ENCODE results near the gene SUPT4H1. TPM values are rescaled to one million over a fixed set of nuclear protein-coding genes. Genes with fewer than 3 reads are reported as not detected.
A peak's percentile ranks its signal among the peaks of the same experiment; 100 is the strongest.

SUPT4H1 gene
- polyA plus RNA-seq, 3 donors, result 120 to 143 (median 142) TPM

GRCh38 chr17:58385359-58385899 is 33.4 kb upstream of the SUPT4H1 start:
- no peak for DNase-seq (ENCODE audit: extremely low read depth in 1 of 11, low read depth in 9 of 11, low spot score in 4 of 11)

- no peak for DNase-seq (ENCODE audit: extremely low read depth in 1 of 11, low read depth in 9 of 11, low spot score in 4 of 11)
These were observed 32.9 kb upstream of the SUPT4H1 start for GRCh38 chr17:58384897-58385296.

- DNase-seq (ENCODE audit: extremely low read depth in 1 of 11, low read depth in 9 of 11, low spot score in 4 of 11), result no peak
These were observed 32.0 kb upstream of the SUPT4H1 start for GRCh38 chr17:58383892-58384462.

- no peak for DNase-seq (ENCODE audit: extremely low read depth in 1 of 11, low read depth in 9 of 11, low spot score in 4 of 11)
These were observed 30.9 kb upstream of the SUPT4H1 start for GRCh38 chr17:58382872-58383242.

GRCh38 chr17:58382108-58382871 is 30.3 kb upstream of the SUPT4H1 start:
- DNase-seq (ENCODE audit: extremely low read depth in 1 of 11, low read depth in 9 of 11, low spot score in 4 of 11), result no peak

GRCh38 chr17:58381124-58382035 is 29.4 kb upstream of the SUPT4H1 start:
- DNase-seq (ENCODE audit: extremely low read depth in 1 of 11, low read depth in 9 of 11, low spot score in 4 of 11), result peak in 1 of 11 donors; percentile 52

- no peak for DNase-seq (ENCODE audit: extremely low read depth in 1 of 11, low read depth in 9 of 11, low spot score in 4 of 11)
These were observed 28.5 kb upstream of the SUPT4H1 start for GRCh38 chr17:58380207-58381123.

- no peak for DNase-seq (ENCODE audit: extremely low read depth in 1 of 11, low read depth in 9 of 11, low spot score in 4 of 11)
These were observed 27.5 kb upstream of the SUPT4H1 start for GRCh38 chr17:58379511-58379824.

- no peak for DNase-seq (ENCODE audit: extremely low read depth in 1 of 11, low read depth in 9 of 11, low spot score in 4 of 11)
These were observed 26.9 kb upstream of the SUPT4H1 start for GRCh38 chr17:58378733-58379510.

GRCh38 chr17:58377661-58378060 is 25.7 kb upstream of the SUPT4H1 start:
- no peak for DNase-seq (ENCODE audit: extremely low read depth in 1 of 11, low read depth in 9 of 11, low spot score in 4 of 11)

- peak in 7 of 11 donors; percentile 33 to 75 (median 53) for DNase-seq (ENCODE audit: extremely low read depth in 1 of 11, low read depth in 9 of 11, low spot score in 4 of 11)
These were observed 25.1 kb upstream of the SUPT4H1 start for GRCh38 chr17:58377093-58377601.

- DNase-seq (ENCODE audit: extremely low read depth in 1 of 11, low read depth in 9 of 11, low spot score in 4 of 11), result no peak
These were observed 24.5 kb upstream of the SUPT4H1 start for GRCh38 chr17:58376472-58377000.

- DNase-seq (ENCODE audit: extremely low read depth in 1 of 11, low read depth in 9 of 11, low spot score in 4 of 11), result no peak
These were observed 23.8 kb upstream of the SUPT4H1 start for GRCh38 chr17:58375811-58376210.

GRCh38 chr17:58375256-58375655 is 23.3 kb upstream of the SUPT4H1 start:
- DNase-seq (ENCODE audit: extremely low read depth in 1 of 11, low read depth in 9 of 11, low spot score in 4 of 11), result no peak

- no peak for DNase-seq (ENCODE audit: extremely low read depth in 1 of 11, low read depth in 9 of 11, low spot score in 4 of 11)
These were observed 21.9 kb upstream of the SUPT4H1 start for GRCh38 chr17:58373923-58374322.

GRCh38 chr17:58373003-58373402 is 21.0 kb upstream of the SUPT4H1 start:
- no peak for DNase-seq (ENCODE audit: extremely low read depth in 1 of 11, low read depth in 9 of 11, low spot score in 4 of 11)

GRCh38 chr17:58371300-58371950 is 19.4 kb upstream of the SUPT4H1 start:
- no peak for DNase-seq (ENCODE audit: extremely low read depth in 1 of 11, low read depth in 9 of 11, low spot score in 4 of 11)
